ENCODE data around the gene GSTA1.

DNA sequence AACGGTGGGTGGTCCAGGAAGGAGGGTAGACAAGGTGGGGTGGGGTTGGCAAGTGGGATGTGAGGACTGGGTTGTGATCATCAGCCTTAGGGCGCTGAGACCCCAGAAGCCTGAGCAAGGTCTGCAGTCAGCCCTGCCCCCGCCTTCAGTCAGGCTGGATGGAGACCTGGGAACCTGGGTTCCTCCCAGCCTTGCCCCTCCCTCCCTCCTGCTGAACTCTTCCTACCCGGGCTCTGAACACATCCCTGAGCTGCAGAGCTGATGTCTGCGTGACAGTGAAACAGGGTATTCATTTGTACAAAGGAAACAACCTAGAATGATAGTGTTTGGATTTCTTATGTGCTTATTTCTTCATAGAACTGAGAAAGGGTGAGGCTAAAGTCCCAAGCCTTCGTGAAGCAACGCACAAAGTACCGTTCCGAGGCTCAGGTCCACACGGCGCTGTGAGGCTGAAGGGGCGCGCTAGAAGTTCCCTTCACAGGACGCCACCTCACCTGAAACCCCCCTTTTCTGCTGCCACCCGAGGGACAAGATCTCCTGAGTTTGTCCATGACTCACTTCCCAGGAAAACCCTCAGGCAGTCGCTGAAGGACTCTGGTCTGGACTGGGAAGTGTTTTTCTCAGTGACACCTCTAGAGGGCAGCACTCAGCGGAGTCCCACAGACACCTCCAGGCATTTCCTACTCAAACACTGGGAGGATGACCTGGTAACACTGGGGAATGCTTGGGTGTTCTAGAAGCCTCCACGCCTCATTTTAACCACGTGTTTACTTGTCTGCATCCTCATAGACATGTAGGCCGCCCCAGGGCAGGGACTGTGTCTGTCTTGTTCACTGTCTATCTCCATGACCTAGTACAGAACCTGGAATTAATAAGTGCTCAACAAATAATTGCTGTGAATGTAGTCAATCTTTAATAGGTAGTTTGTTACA, 35.8 kb upstream of the GSTA1 start:
- TF ChIP-seq CTCF (IDR thresholded peaks at IDR 0.05), result no peak
- TF ChIP-seq POLR2A (IDR thresholded peaks at IDR 0.05), result no peak

Measured in uterus (tissue), 2 donors.